ENCODE data around the gene ARPC4. TPM values are rescaled to one million over a fixed set of nuclear protein-coding genes. Genes with fewer than 3 reads are reported as not detected.
"Not testable (repeated sequence)": the region's sequence is repeated elsewhere in the genome, so short reads cannot be mapped to it uniquely, and the experiment has no call there.

The ARPC4 gene
- total and polyA plus RNA-seq, 7 experiments from 2014 or later = 128 to 273 (median 183) TPM

GRCh38 chr3:9846231-9846630, 53.3 kb downstream of the ARPC4 start:
- peaks cover 4 to 5% of the 10 kb centered on the region in 2 donors for H3K4me1 ChIP-seq (ENCODE audit: control insufficient read depth in 2 of 2, insufficient read depth in 2 of 2, low read length in 2 of 2)
- H3K27ac ChIP-seq (ENCODE audit: low read depth, low read length) = no peak overlapping the region
- H3K36me3 Mint-ChIP-seq = peaks cover 4 to 12% (median 7%) of the 10 kb centered on the region in 5 donors
- intact Hi-C loops (cut with micrococcal nuclease) = loop anchor here in 1 of 2 donors (10.0 kb wide), 1 partner anchor 889 kb away; no protein-coding TSS in a partner anchor
- ATAC-seq (no peak), DNase-seq (no peak)
- H3K9me3 Mint-ChIP-seq = no peaks in the 10 kb centered on the region
- H3K4me3 ChIP-seq (ENCODE audit: low read length) = no peak overlapping the region
- CTCF ChIA-PET = interaction anchor here (0.7 to 1.1 kb wide), 2 partner anchors 40 to 100 kb away, joined by 3 to 4 read pairs; no protein-coding TSS in a partner anchor
- peak overlapping the region in 1 of 10 donors; percentile 10 for H3K4me3 Mint-ChIP-seq
- H3K27me3 ChIP-seq (ENCODE audit: control insufficient read depth in 2 of 2, insufficient read depth in 2 of 2, low read length in 2 of 2) = no peaks in the 10 kb centered on the region
- H3K27me3 Mint-ChIP-seq = peaks cover 0 to 5% (median 0%) of the 10 kb centered on the region in 5 donors
- H3K36me3 ChIP-seq (ENCODE audit: control insufficient read depth in 2 of 3, insufficient read depth in 3 of 3, low read length in 3 of 3) = peaks cover 0 to 14% (median 4%) of the 10 kb centered on the region in 3 experiments
- POLR2A ChIA-PET = interaction anchor here (0.6 kb wide), 1 partner anchor 148 kb away, joined by 5 read pairs; no protein-coding TSS in a partner anchor
- H3K9me3 ChIP-seq (ENCODE audit: control insufficient read depth in 2 of 3, low read length in 3 of 3) = no peaks in the 10 kb centered on the region
- H3K27ac Mint-ChIP-seq = no peak overlapping the region
- peaks cover 12 to 33% (median 23%) of the 10 kb centered on the region in 7 donors for H3K4me1 Mint-ChIP-seq

- Mint-ChIP-seq H3K4me1 (peaks cover 10 to 29% (median 21%) of the 10 kb centered on the region in 7 donors), H3K4me3 (no peak overlapping the region), H3K27me3 (peaks cover 0 to 13% (median 0%) of the 10 kb centered on the region in 5 donors), H3K9me3 (no peaks in the 10 kb centered on the region), H3K36me3 (peaks cover 4 to 7% (median 5%) of the 10 kb centered on the region in 5 donors), H3K27ac (no peak overlapping the region)
- ATAC-seq (no peak), DNase-seq (no peak)
- no peak overlapping the region for H3K4me3 ChIP-seq (ENCODE audit: low read length)
- H3K27ac ChIP-seq (ENCODE audit: low read depth, low read length) = no peak overlapping the region
- intact Hi-C loops (cut with micrococcal nuclease) = loop anchor here in 1 of 2 donors (10.0 kb wide), 1 partner anchor 888 kb away; no protein-coding TSS in a partner anchor
- H3K4me1 ChIP-seq (ENCODE audit: control insufficient read depth in 2 of 2, insufficient read depth in 2 of 2, low read length in 2 of 2) = peaks cover 4 to 5% of the 10 kb centered on the region in 2 donors
- H3K36me3 ChIP-seq (ENCODE audit: control insufficient read depth in 2 of 3, insufficient read depth in 3 of 3, low read length in 3 of 3) = peaks cover 0 to 7% (median 0%) of the 10 kb centered on the region in 3 experiments
- CTCF ChIA-PET = interaction anchor here (1.1 kb wide), 1 partner anchor 100 kb away, joined by 3 read pairs; no protein-coding TSS in a partner anchor
- H3K27me3 ChIP-seq (ENCODE audit: control insufficient read depth in 2 of 2, insufficient read depth in 2 of 2, low read length in 2 of 2) = no peaks in the 10 kb centered on the region
- no peaks in the 10 kb centered on the region for H3K9me3 ChIP-seq (ENCODE audit: control insufficient read depth in 2 of 3, low read length in 3 of 3)
- POLR2A ChIA-PET = interaction anchor here (0.6 kb wide), 2 partner anchors 37 to 147 kb away, joined by 3 to 5 read pairs; no protein-coding TSS in a partner anchor
These were observed 54.1 kb downstream of the ARPC4 start for GRCh38 chr3:9846931-9847488.

DNA sequence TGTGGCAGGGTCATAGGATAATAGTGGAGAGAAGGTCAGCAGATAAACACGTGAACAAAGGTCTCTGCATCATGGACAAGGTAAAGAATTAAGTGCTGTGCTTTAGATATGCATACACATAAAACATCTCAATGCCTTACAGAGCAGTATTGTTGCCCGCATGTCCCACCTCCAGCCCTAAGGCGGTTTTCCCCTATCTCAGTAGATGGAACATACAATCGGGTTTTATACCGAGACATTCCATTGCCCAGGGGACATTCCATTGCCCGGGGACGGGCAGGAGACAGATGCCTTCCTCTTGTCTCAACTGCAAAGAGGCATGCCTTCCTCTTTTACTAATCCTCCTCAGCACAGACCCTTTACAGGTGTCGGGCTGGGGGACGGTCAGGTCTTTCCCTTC, 55.0 kb downstream of the ARPC4 start:
- H3K4me3 ChIP-seq (ENCODE audit: low read length); POLR2A ChIA-PET; ATAC-seq; H3K9me3 Mint-ChIP-seq; H3K27me3 ChIP-seq (ENCODE audit: control insufficient read depth in 2 of 2, insufficient read depth in 2 of 2, low read length in 2 of 2); H3K4me1 ChIP-seq (ENCODE audit: control insufficient read depth in 2 of 2, insufficient read depth in 2 of 2, low read length in 2 of 2); H3K36me3 ChIP-seq (ENCODE audit: control insufficient read depth in 2 of 3, insufficient read depth in 3 of 3, low read length in 3 of 3); H3K9me3 ChIP-seq (ENCODE audit: control insufficient read depth in 2 of 3, low read length in 3 of 3); H3K36me3 Mint-ChIP-seq; H3K27ac ChIP-seq (ENCODE audit: low read depth, low read length); H3K4me3 Mint-ChIP-seq; H3K27ac Mint-ChIP-seq; CTCF ChIA-PET; DNase-seq: not testable (repeated sequence)
- intact Hi-C loops (cut with micrococcal nuclease) = loop anchor here in 1 of 2 donors (1.0 to 10.0 kb wide), 3 partner anchors 67 to 887 kb away; no protein-coding TSS in a partner anchor
- Mint-ChIP-seq H3K4me1 (peaks cover 1 to 21% (median 13%) of the 10 kb centered on the region in 7 donors), H3K27me3 (peaks cover 0 to 18% (median 0%) of the 10 kb centered on the region in 5 donors)

- H3K4me3 Mint-ChIP-seq; ATAC-seq; H3K36me3 ChIP-seq (ENCODE audit: control insufficient read depth in 2 of 3, insufficient read depth in 3 of 3, low read length in 3 of 3); POLR2A ChIA-PET; H3K27ac ChIP-seq (ENCODE audit: low read depth, low read length); H3K9me3 ChIP-seq (ENCODE audit: control insufficient read depth in 2 of 3, low read length in 3 of 3); H3K27me3 ChIP-seq (ENCODE audit: control insufficient read depth in 2 of 2, insufficient read depth in 2 of 2, low read length in 2 of 2); H3K4me1 ChIP-seq (ENCODE audit: control insufficient read depth in 2 of 2, insufficient read depth in 2 of 2, low read length in 2 of 2); H3K4me3 ChIP-seq (ENCODE audit: low read length); H3K36me3 Mint-ChIP-seq; H3K9me3 Mint-ChIP-seq: not testable (repeated sequence)
- CTCF ChIA-PET = interaction anchor here (0.6 to 1.9 kb wide), 2 partner anchors 11 to 192 kb away, joined by 3 to 7 read pairs; no protein-coding TSS in a partner anchor
- peak overlapping the region in 1 of 9 donors; percentile 67 for H3K27ac Mint-ChIP-seq
- H3K27me3 Mint-ChIP-seq = peaks cover 0 to 26% (median 0%) of the 10 kb centered on the region in 5 donors
- intact Hi-C loops (cut with micrococcal nuclease) = loop anchor here in 1 of 2 donors (1.0 to 10.0 kb wide), 4 partner anchors 66 to 886 kb away; no protein-coding TSS in a partner anchor
- DNase-seq = peak in 7 of 9 donors; percentile 22 to 53 (median 48)
- peaks cover 0 to 20% (median 6%) of the 10 kb centered on the region in 7 donors for H3K4me1 Mint-ChIP-seq
These were observed 56.0 kb downstream of the ARPC4 start for GRCh38 chr3:9848860-9849259.

GRCh38 chr3:9851383-9851782, 58.5 kb downstream of the ARPC4 start:
- H3K36me3 Mint-ChIP-seq; POLR2A ChIA-PET; intact Hi-C loops (cut with micrococcal nuclease): not testable (repeated sequence)

DNA sequence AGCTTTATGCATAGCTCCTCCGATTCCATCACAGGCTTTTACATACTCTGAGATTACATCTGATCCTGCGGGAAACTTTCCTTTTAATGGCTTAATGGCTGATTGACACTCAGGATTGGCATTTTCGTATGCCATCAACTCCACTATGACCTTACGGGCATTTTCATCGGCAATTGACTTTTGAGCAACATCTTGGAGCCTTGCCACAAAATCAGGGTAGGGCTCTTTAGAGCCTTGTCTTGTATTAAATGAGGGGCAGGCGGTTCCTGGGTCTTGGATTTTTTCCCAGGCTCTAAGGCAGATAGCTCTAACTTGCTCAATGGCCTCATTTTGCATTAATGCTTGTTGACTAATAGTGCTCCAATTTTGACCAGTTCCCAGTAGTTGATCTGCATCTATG, 59.0 kb downstream of the ARPC4 start:
- ATAC-seq; POLR2A ChIA-PET; H3K4me1 Mint-ChIP-seq; H3K4me3 ChIP-seq (ENCODE audit: low read length); H3K36me3 ChIP-seq (ENCODE audit: control insufficient read depth in 2 of 3, insufficient read depth in 3 of 3, low read length in 3 of 3); H3K9me3 Mint-ChIP-seq; H3K27me3 ChIP-seq (ENCODE audit: control insufficient read depth in 2 of 2, insufficient read depth in 2 of 2, low read length in 2 of 2); DNase-seq; H3K4me3 Mint-ChIP-seq; H3K27ac ChIP-seq (ENCODE audit: low read depth, low read length); H3K4me1 ChIP-seq (ENCODE audit: control insufficient read depth in 2 of 2, insufficient read depth in 2 of 2, low read length in 2 of 2); H3K27ac Mint-ChIP-seq; H3K36me3 Mint-ChIP-seq; H3K9me3 ChIP-seq (ENCODE audit: control insufficient read depth in 2 of 3, low read length in 3 of 3); intact Hi-C loops (cut with micrococcal nuclease): not testable (repeated sequence)
- CTCF ChIA-PET = interaction anchor here (0.6 kb wide), 2 partner anchors 21 to 276 kb away, joined by 3 read pairs; no protein-coding TSS in a partner anchor
- H3K27me3 Mint-ChIP-seq = peaks cover 0 to 30% (median 0%) of the 10 kb centered on the region in 5 donors

More at GRCh38 chr3:9851383-9851782, 58.5 kb downstream of the ARPC4 start:
- CTCF ChIA-PET = interaction anchor here (0.6 kb wide), 1 partner anchor 20 kb away, joined by 3 read pairs; no protein-coding TSS in a partner anchor
- not testable (repeated sequence) for H3K27ac Mint-ChIP-seq; H3K27me3 ChIP-seq (ENCODE audit: control insufficient read depth in 2 of 2, insufficient read depth in 2 of 2, low read length in 2 of 2); H3K36me3 ChIP-seq (ENCODE audit: control insufficient read depth in 2 of 3, insufficient read depth in 3 of 3, low read length in 3 of 3); H3K4me3 Mint-ChIP-seq; H3K27ac ChIP-seq (ENCODE audit: low read depth, low read length); H3K9me3 ChIP-seq (ENCODE audit: control insufficient read depth in 2 of 3, low read length in 3 of 3); H3K9me3 Mint-ChIP-seq; H3K4me1 Mint-ChIP-seq; H3K4me1 ChIP-seq (ENCODE audit: control insufficient read depth in 2 of 2, insufficient read depth in 2 of 2, low read length in 2 of 2); ATAC-seq; DNase-seq; H3K4me3 ChIP-seq (ENCODE audit: low read length)
- H3K27me3 Mint-ChIP-seq = peaks cover 0 to 30% (median 0%) of the 10 kb centered on the region in 5 donors
